ENCODE measurements around the gene TIMM8A. TPM values are rescaled to one million over a fixed set of nuclear protein-coding genes. Genes with fewer than 3 reads are reported as not detected.

Gene TIMM8A
- total and polyA plus RNA-seq, 4 donors = 6.1 to 21.4 (median 13.8) TPM

- 93% methylated on average over 1 of the region's 1 CpG for WGBS
- TF ChIP-seq RXRA (IDR thresholded peaks at IDR 0.05) (no peak), EGR1 (IDR thresholded peaks at IDR 0.05; ENCODE audit: low read depth in 2 of 2) (no peak), JUND (IDR thresholded peaks at IDR 0.05) (no peak)
- TF ChIP-seq, protein P1, sequence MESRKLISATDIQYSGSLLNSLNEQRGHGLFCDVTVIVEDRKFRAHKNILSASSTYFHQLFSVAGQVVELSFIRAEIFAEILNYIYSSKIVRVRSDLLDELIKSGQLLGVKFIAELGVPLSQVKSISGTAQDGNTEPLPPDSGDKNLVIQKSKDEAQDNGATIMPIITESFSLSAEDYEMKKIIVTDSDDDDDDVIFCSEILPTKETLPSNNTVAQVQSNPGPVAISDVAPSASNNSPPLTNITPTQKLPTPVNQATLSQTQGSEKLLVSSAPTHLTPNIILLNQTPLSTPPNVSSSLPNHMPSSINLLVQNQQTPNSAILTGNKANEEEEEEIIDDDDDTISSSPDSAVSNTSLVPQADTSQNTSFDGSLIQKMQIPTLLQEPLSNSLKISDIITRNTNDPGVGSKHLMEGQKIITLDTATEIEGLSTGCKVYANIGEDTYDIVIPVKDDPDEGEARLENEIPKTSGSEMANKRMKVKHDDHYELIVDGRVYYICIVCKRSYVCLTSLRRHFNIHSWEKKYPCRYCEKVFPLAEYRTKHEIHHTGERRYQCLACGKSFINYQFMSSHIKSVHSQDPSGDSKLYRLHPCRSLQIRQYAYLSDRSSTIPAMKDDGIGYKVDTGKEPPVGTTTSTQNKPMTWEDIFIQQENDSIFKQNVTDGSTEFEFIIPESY (IDR thresholded peaks at IDR 0.05) = no peak
- H3K27me3 ChIP-seq (ENCODE audit: control insufficient read depth in 4 of 4, insufficient read depth in 4 of 4, low read length in 3 of 4) = no peaks in the 10 kb centered on the region
- DNase-seq (ENCODE audit: low spot score) = no peak
- H3K9me3 ChIP-seq (ENCODE audit: control insufficient read depth in 4 of 4, low read length in 3 of 4) = no peaks in the 10 kb centered on the region
- no peak overlapping the region for H3K27ac ChIP-seq (ENCODE audit: low read depth in 1 of 2, low read length in 2 of 2)
- H3K4me3 ChIP-seq (ENCODE audit: low read depth in 1 of 3, low read length in 3 of 3) = no peak overlapping the region
- peaks cover 0 to 6% (median 4%) of the 10 kb centered on the region in 4 donors for H3K36me3 ChIP-seq (ENCODE audit: control insufficient read depth in 4 of 4, insufficient read depth in 3 of 4, low read depth in 1 of 4, low read length in 3 of 4)
- H3K4me1 ChIP-seq (ENCODE audit: control insufficient read depth in 4 of 4, insufficient read depth in 4 of 4, low read length in 3 of 4) = peaks cover 0 to 5% (median 2%) of the 10 kb centered on the region in 4 donors
- no peak overlapping the region for H3K9ac ChIP-seq (ENCODE audit: low read depth in 1 of 2, low read length in 2 of 2)
These were observed 47.2 kb upstream of the TIMM8A start for GRCh38 chrX:101395789-101396188.

- Histone ChIP-seq H3K9me3 (ENCODE audit: control insufficient read depth in 4 of 4, low read length in 3 of 4) (no peaks in the 10 kb centered on the region), H3K9ac (ENCODE audit: low read depth in 1 of 2, low read length in 2 of 2) (no peak overlapping the region), H3K27ac (ENCODE audit: low read depth in 1 of 2, low read length in 2 of 2) (no peak overlapping the region), H3K4me3 (ENCODE audit: low read depth in 1 of 3, low read length in 3 of 3) (no peak overlapping the region), H3K36me3 (ENCODE audit: control insufficient read depth in 4 of 4, insufficient read depth in 3 of 4, low read depth in 1 of 4, low read length in 3 of 4) (peaks cover 0 to 6% (median 4%) of the 10 kb centered on the region in 4 donors), H3K27me3 (ENCODE audit: control insufficient read depth in 4 of 4, insufficient read depth in 4 of 4, low read length in 3 of 4) (no peaks in the 10 kb centered on the region), H3K4me1 (ENCODE audit: control insufficient read depth in 4 of 4, insufficient read depth in 4 of 4, low read length in 3 of 4) (peaks cover 0 to 5% (median 2%) of the 10 kb centered on the region in 4 donors)
- TF ChIP-seq HNF4A (conservative IDR thresholded peaks at IDR 0.05) (no peak), RXRA (IDR thresholded peaks at IDR 0.05) (no peak), JUND (IDR thresholded peaks at IDR 0.05) (no peak), TAF1 (conservative IDR thresholded peaks at IDR 0.05) (no peak), NR2F2 (IDR thresholded peaks at IDR 0.05) (no peak), YY1 (IDR thresholded peaks at IDR 0.05) (no peak), ATF3 (IDR thresholded peaks at IDR 0.05) (no peak), GABPA (IDR thresholded peaks at IDR 0.05 in 1 of 2, conservative IDR thresholded peaks at IDR 0.05 in 1 of 2) (no peak), HNF4G (IDR thresholded peaks at IDR 0.05) (no peak), FOXA2 (IDR thresholded peaks at IDR 0.05) (no peak), RAD21 (IDR thresholded peaks at IDR 0.05) (no peak)
- TF ChIP-seq, protein P2, sequence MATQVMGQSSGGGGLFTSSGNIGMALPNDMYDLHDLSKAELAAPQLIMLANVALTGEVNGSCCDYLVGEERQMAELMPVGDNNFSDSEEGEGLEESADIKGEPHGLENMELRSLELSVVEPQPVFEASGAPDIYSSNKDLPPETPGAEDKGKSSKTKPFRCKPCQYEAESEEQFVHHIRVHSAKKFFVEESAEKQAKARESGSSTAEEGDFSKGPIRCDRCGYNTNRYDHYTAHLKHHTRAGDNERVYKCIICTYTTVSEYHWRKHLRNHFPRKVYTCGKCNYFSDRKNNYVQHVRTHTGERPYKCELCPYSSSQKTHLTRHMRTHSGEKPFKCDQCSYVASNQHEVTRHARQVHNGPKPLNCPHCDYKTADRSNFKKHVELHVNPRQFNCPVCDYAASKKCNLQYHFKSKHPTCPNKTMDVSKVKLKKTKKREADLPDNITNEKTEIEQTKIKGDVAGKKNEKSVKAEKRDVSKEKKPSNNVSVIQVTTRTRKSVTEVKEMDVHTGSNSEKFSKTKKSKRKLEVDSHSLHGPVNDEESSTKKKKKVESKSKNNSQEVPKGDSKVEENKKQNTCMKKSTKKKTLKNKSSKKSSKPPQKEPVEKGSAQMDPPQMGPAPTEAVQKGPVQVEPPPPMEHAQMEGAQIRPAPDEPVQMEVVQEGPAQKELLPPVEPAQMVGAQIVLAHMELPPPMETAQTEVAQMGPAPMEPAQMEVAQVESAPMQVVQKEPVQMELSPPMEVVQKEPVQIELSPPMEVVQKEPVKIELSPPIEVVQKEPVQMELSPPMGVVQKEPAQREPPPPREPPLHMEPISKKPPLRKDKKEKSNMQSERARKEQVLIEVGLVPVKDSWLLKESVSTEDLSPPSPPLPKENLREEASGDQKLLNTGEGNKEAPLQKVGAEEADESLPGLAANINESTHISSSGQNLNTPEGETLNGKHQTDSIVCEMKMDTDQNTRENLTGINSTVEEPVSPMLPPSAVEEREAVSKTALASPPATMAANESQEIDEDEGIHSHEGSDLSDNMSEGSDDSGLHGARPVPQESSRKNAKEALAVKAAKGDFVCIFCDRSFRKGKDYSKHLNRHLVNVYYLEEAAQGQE (IDR thresholded peaks at IDR 0.05) = no peak
- TF ChIP-seq, protein P1 (IDR thresholded peaks at IDR 0.05) = no peak
- TF ChIP-seq, protein P3, sequence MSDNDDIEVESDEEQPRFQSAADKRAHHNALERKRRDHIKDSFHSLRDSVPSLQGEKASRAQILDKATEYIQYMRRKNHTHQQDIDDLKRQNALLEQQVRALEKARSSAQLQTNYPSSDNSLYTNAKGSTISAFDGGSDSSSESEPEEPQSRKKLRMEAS (IDR thresholded peaks at IDR 0.05) = no peak
- no peak for DNase-seq (ENCODE audit: low spot score)
These were observed 45.8 kb upstream of the TIMM8A start for GRCh38 chrX:101394372-101394771.

Data from liver (tissue), 9 donors.